WI38 (cell line): ENCODE data around the gene RHOXF1.
"Not testable (repeated sequence)": the region's sequence is repeated elsewhere in the genome, so short reads cannot be mapped to it uniquely, and the experiment has no call there.

Source experiments
- H3K4me3 ChIP-seq: 2 replicates; pipeline ENCODE4 v1.5.1; 2011; ENCODE audit warnings: low read depth, mild to moderate bottlenecking, control low read depth, low read length
- CTCF ChIP-seq: IDR thresholded peaks from 2 replicates; pipeline ENCODE4 v1.5.1; 2012; ENCODE audit warnings: low read depth, mild to moderate bottlenecking, control low read depth, low read length

RHOXF1 gene

GRCh38 chrX:120115438-120115963, at the start of gene RHOXF1:
Gene RHOXF1, minus strand, starts transcription at chrX:120115913. Its CDS starts 51 bp downstream, at chrX:120115862.
- no peak for TF ChIP-seq CTCF
- H3K4me3 ChIP-seq, result no peak within 1 kb of the TSS

- not testable (repeated sequence) for H3K4me3 ChIP-seq
Measured at GRCh38 chrX:120159086-120159485, 43.4 kb upstream of the RHOXF1 start.

GRCh38 chrX:120158313-120158712, 42.6 kb upstream of the RHOXF1 start, which contains the start of gene RHOXF2:
Gene RHOXF2, plus strand, starts transcription at chrX:120158613. Its CDS starts 138 bp downstream, at chrX:120158751.
- H3K4me3 ChIP-seq, result not testable (repeated sequence)

- not testable (repeated sequence) for H3K4me3 ChIP-seq
Measured at GRCh38 chrX:120150109-120150744, 34.5 kb upstream of the RHOXF1 start.

GRCh38 chrX:120147537-120147936, 31.8 kb upstream of the RHOXF1 start:
- H3K4me3 ChIP-seq, result no peak overlapping the region
- TF ChIP-seq CTCF, result no peak

- H3K4me3 ChIP-seq, result not testable (repeated sequence)
Measured at GRCh38 chrX:120146323-120146722, 30.6 kb upstream of the RHOXF1 start.

- no peak for TF ChIP-seq CTCF
- no peak overlapping the region for H3K4me3 ChIP-seq
Measured at GRCh38 chrX:120145295-120145925, 29.7 kb upstream of the RHOXF1 start.

- no peak for TF ChIP-seq CTCF
- no peak overlapping the region for H3K4me3 ChIP-seq
Measured at GRCh38 chrX:120144178-120144844, 28.6 kb upstream of the RHOXF1 start.

- no peak overlapping the region for H3K4me3 ChIP-seq
- TF ChIP-seq CTCF, result no peak
Measured at GRCh38 chrX:120140293-120140981, 24.7 kb upstream of the RHOXF1 start.
